ENCODE results near the gene SLC1A5.

DNA sequence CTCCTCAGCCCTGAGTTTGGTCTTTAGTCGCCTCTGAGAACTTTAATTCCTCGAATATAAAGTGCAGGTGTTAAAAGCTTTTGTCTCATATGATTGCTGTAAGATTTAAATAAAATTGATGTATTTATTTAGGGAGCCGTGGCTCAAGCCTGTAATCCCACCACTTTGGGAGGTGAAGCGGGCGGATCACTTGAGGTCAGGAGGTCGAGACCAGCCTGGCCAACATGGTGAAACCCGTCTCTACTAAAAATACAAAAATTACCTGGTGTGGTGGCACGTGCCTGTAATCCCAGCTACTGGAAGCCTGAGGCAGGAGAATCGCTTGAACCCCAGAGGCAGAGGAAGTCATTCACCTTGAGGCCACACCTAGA lies 559 bp upstream of the SLC1A5 start:
- TF ChIP-seq, protein P1, sequence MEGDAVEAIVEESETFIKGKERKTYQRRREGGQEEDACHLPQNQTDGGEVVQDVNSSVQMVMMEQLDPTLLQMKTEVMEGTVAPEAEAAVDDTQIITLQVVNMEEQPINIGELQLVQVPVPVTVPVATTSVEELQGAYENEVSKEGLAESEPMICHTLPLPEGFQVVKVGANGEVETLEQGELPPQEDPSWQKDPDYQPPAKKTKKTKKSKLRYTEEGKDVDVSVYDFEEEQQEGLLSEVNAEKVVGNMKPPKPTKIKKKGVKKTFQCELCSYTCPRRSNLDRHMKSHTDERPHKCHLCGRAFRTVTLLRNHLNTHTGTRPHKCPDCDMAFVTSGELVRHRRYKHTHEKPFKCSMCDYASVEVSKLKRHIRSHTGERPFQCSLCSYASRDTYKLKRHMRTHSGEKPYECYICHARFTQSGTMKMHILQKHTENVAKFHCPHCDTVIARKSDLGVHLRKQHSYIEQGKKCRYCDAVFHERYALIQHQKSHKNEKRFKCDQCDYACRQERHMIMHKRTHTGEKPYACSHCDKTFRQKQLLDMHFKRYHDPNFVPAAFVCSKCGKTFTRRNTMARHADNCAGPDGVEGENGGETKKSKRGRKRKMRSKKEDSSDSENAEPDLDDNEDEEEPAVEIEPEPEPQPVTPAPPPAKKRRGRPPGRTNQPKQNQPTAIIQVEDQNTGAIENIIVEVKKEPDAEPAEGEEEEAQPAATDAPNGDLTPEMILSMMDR (IDR thresholded peaks at IDR 0.05), result no peak
- TF ChIP-seq POLR2A (IDR thresholded peaks at IDR 0.05), result no peak
